Measurements from ENCODE around the gene GMPPA. TPM values are rescaled to one million over a fixed set of nuclear protein-coding genes. Genes with fewer than 3 reads are reported as not detected.

GMPPA gene
- total RNA-seq, 1 experiment from 2014 or later = 78.1 TPM

GRCh38 chr2:219536967-219537366 is 38.3 kb downstream of the GMPPA start:
- Histone ChIP-seq H2AFZ (ENCODE audit: low read length) (no peak overlapping the region), H3K79me2 (ENCODE audit: low read length) (peaks cover 1% of the 10 kb centered on the region), H3K27me3 (ENCODE audit: low read length) (no peaks in the 10 kb centered on the region), H3K4me2 (ENCODE audit: low read length) (no peak overlapping the region), H3F3A (ENCODE audit: low read length, unreplicated experiment) (no peaks in the 10 kb centered on the region), H3K27ac (ENCODE audit: low read length) (no peak overlapping the region), H3K4me1 (ENCODE audit: insufficient read depth, low read length) (peaks cover under 1% of the 10 kb centered on the region; the same call in 1 of the 2 replicates), H3K9me2 (replicated peaks; ENCODE audit: low read length) (no peaks in the 10 kb centered on the region), H4K20me1 (ENCODE audit: low read length) (no peaks in the 10 kb centered on the region), H3K9me3 (ENCODE audit: low read length) (no peaks in the 10 kb centered on the region), H3K4me3 (ENCODE audit: low read length) (no peak overlapping the region), H3K36me3 (ENCODE audit: low read depth, low read length) (peaks cover 13% of the 10 kb centered on the region), H3K9ac (ENCODE audit: low read length) (no peak overlapping the region)
- ATAC-seq = no peak
- no TSS peak for BruUV-seq (replicated peaks)
- no peak for TF ChIP-seq CTCF (conservative IDR thresholded peaks at IDR 0.05; ENCODE audit: low read depth, low read length)
- no peak for TF ChIP-seq EZH2phosphoT487 (IDR thresholded peaks at IDR 0.05; ENCODE audit: borderline replicate concordance, low read length)
- TF ChIP-seq EZH2 (IDR thresholded peaks at IDR 0.05; ENCODE audit: low read length, unreplicated experiment) = no peak
- intact Hi-C loops (cut with micrococcal nuclease) = no loop called here
- no peak for DNase-seq
- ChIA-PET CTCF (no interaction called here), POLR2A (ENCODE audit: unreplicated experiment) (no interaction called here)

- BruUV-seq (replicated peaks) = no TSS peak
- ATAC-seq = no peak
- Histone ChIP-seq H3K4me3 (ENCODE audit: low read length) (no peak overlapping the region), H3F3A (ENCODE audit: low read length, unreplicated experiment) (no peaks in the 10 kb centered on the region), H3K79me2 (ENCODE audit: low read length) (peaks cover 10% of the 10 kb centered on the region), H3K36me3 (ENCODE audit: low read depth, low read length) (peaks cover 13% of the 10 kb centered on the region), H3K4me2 (ENCODE audit: low read length) (no peak overlapping the region), H3K9me2 (replicated peaks; ENCODE audit: low read length) (no peaks in the 10 kb centered on the region), H3K27me3 (ENCODE audit: low read length) (no peaks in the 10 kb centered on the region), H3K9ac (ENCODE audit: low read length) (no peak overlapping the region), H2AFZ (ENCODE audit: low read length) (no peak overlapping the region), H3K4me1 (ENCODE audit: insufficient read depth, low read length) (peaks cover 7% of the 10 kb centered on the region; the same call in 1 of the 2 replicates), H4K20me1 (ENCODE audit: low read length) (no peaks in the 10 kb centered on the region), H3K27ac (ENCODE audit: low read length) (no peak overlapping the region), H3K9me3 (ENCODE audit: low read length) (no peaks in the 10 kb centered on the region)
- ChIA-PET CTCF (no interaction called here), POLR2A (ENCODE audit: unreplicated experiment) (no interaction called here)
- no peak for DNase-seq
- TF ChIP-seq EZH2phosphoT487 (IDR thresholded peaks at IDR 0.05; ENCODE audit: borderline replicate concordance, low read length) (no peak), CTCF (conservative IDR thresholded peaks at IDR 0.05; ENCODE audit: low read depth, low read length) (0 out of 2 replicates have a peak, but pooled peaks have one; percentile 18)
- intact Hi-C loops (cut with micrococcal nuclease) = no loop called here
Measured at GRCh38 chr2:219537657-219538488, 39.2 kb downstream of the GMPPA start.

GRCh38 chr2:219538504-219538951 is 39.8 kb downstream of the GMPPA start:
- no peak for TF ChIP-seq EZH2phosphoT487 (IDR thresholded peaks at IDR 0.05; ENCODE audit: borderline replicate concordance, low read length)
- TF ChIP-seq CTCF (conservative IDR thresholded peaks at IDR 0.05; ENCODE audit: low read depth, low read length) = no peak
- H4K20me1 ChIP-seq (ENCODE audit: low read length) = no peaks in the 10 kb centered on the region
- peaks cover 14% of the 10 kb centered on the region for H3K79me2 ChIP-seq (ENCODE audit: low read length)
- CTCF ChIA-PET = no interaction called here
- no peaks in the 10 kb centered on the region for H3K9me3 ChIP-seq (ENCODE audit: low read length)
- H3K27ac ChIP-seq (ENCODE audit: low read length) = no peak overlapping the region
- H2AFZ ChIP-seq (ENCODE audit: low read length) = no peak overlapping the region
- POLR2A ChIA-PET (ENCODE audit: unreplicated experiment) = no interaction called here
- DNase-seq (no peak), ATAC-seq (no peak)
- no peak overlapping the region for H3K9ac ChIP-seq (ENCODE audit: low read length)
- H3K4me1 ChIP-seq (ENCODE audit: insufficient read depth, low read length) = peaks cover 7% of the 10 kb centered on the region; the same call in 1 of the 2 replicates
- peaks cover 13% of the 10 kb centered on the region for H3K36me3 ChIP-seq (ENCODE audit: low read depth, low read length)
- no TSS peak for BruUV-seq (replicated peaks)
- H3K4me2 ChIP-seq (ENCODE audit: low read length) = no peak overlapping the region
- no peaks in the 10 kb centered on the region for H3F3A ChIP-seq (ENCODE audit: low read length, unreplicated experiment)
- no peaks in the 10 kb centered on the region for H3K27me3 ChIP-seq (ENCODE audit: low read length)
- H3K4me3 ChIP-seq (ENCODE audit: low read length) = no peak overlapping the region
- no peaks in the 10 kb centered on the region for H3K9me2 ChIP-seq (replicated peaks; ENCODE audit: low read length)
- intact Hi-C loops (cut with micrococcal nuclease) = no loop called here

All from PC-3 (cell line).